Smooth muscle cell (in vitro differentiated cells): ENCODE data around the gene BMPER. TPM values are rescaled to one million over a fixed set of nuclear protein-coding genes. Genes with fewer than 3 reads are reported as not detected.

Experiments used
- DNase-seq: peaks from one replicate; lab custom pipeline; 2025; ENCODE audit not compliant: unreplicated experiment; lab: John Stamatoyannopoulos, UW
- H2AFZ ChIP-seq: fragments of 200-600 bp; sonication (generic); 2 replicates; pipeline ENCODE4 v1.6.0; 2016; ENCODE audit warnings: antibody characterized with exemption, low read depth, mild to moderate bottlenecking
- H3F3A ChIP-seq: fragments of 200-600 bp; sonication (generic); 2 replicates; pipeline ENCODE4 v1.6.0; 2017; ENCODE audit warnings: antibody characterized with exemption, low read depth
- H3K27ac ChIP-seq: fragments of 200-600 bp; sonication (generic); 2 replicates; pipeline ENCODE4 v1.5.1; 2016; ENCODE audit warnings: low read depth, mild to moderate bottlenecking
- H3K27me3 ChIP-seq: fragments of 200-600 bp; sonication (generic); 2 replicates; pipeline ENCODE4 v1.6.1; 2016; ENCODE audit warnings: low read depth, mild to moderate bottlenecking
- H3K36me3 ChIP-seq: fragments of 200-600 bp; sonication (generic); 2 replicates; pipeline ENCODE4 v1.5.1; 2016; ENCODE audit warnings: low read depth
- H3K4me1 ChIP-seq: fragments of 200-600 bp; sonication (generic); 2 replicates; pipeline ENCODE4 v1.5.1; 2016; ENCODE audit warnings: low read depth
- H3K4me2 ChIP-seq: fragments of 200-600 bp; sonication (generic); 2 replicates; pipeline ENCODE4 v1.6.0; 2016; ENCODE audit warnings: mild to moderate bottlenecking
- H3K4me3 ChIP-seq: fragments of 200-600 bp; sonication (generic); 2 replicates; pipeline ENCODE4 v1.5.1; 2016; ENCODE audit warnings: mild to moderate bottlenecking
- H3K79me2 ChIP-seq: fragments of 200-600 bp; sonication (generic); 2 replicates; pipeline ENCODE4 v1.6.0; 2016; ENCODE audit warnings: low read depth, mild to moderate bottlenecking
- H3K9ac ChIP-seq: fragments of 200-600 bp; sonication (generic); 2 replicates; pipeline ENCODE4 v1.6.0; 2016; ENCODE audit warnings: low read depth
- H3K9me3 ChIP-seq: fragments of 200-600 bp; sonication (generic); replicated peaks from 2 replicates; pipeline ENCODE4 v1.5.1; 2016; ENCODE audit warnings: low read depth
- H4K20me1 ChIP-seq: fragments of 200-600 bp; sonication (generic); 2 replicates; pipeline ENCODE4 v1.6.0; 2016; ENCODE audit warnings: low read depth
- WGBS: methylation state at CpG from one replicate; pipeline ENCODE4 v1.1.7; 2016; ENCODE audit warnings: low lambda C conversion rate; 5-methylcytosine and 5-hydroxymethylcytosine counted together
- polyA plus RNA-seq: library from polyadenylated mRNA; unstranded; fragments of >200 nt; fragmentation: Nextera tagmentation; extraction: Ambion mirVana; gene quantifications from 2 replicates; pipeline ENCODE4 v1.2.1, GENCODE V29; 2016
- total RNA-seq: library from RNA; depleted of rRNA; stranded (reverse); fragments of >200 nt; gene quantifications from 2 replicates; pipeline ENCODE4 v1.2.3, GENCODE V29; 2014
- TF ChIP-seq, protein P1 (sequence below): fragments of 200-600 bp; sonication (generic); IDR thresholded peaks from 2 replicates; pipeline ENCODE4 v1.5.1; 2017; ENCODE audit warnings: borderline replicate concordance, mild to moderate bottlenecking, antibody characterized with exemption; ENCODE audit not compliant: insufficient read depth, poor library complexity, severe bottlenecking

Gene BMPER
- total and polyA plus RNA-seq, 2 experiments from 2014 or later = 3.0 to 21.9 TPM

DNA sequence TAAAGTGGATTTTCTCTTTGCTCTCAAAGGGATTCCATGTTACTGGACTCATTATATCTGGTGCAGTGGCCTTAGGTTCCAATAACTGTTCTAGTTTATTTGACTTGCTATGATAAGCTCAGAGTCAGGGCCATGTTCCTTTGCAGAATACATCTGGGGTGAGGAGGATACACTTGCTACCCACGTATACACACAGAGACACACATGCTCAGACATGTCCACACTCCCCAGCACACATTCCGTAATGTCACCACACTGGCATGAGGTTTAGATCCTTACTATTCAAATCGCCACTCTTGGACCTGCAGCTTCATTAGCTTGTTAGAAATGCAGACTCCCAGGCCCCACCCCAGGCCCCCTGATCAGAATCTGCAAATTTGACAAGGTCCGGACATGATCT is 195.3 kb downstream of the BMPER start:
- H3K9ac ChIP-seq = no peak overlapping the region
- H3K9me3 ChIP-seq = no peaks in the 10 kb centered on the region
- TF ChIP-seq, protein P1, sequence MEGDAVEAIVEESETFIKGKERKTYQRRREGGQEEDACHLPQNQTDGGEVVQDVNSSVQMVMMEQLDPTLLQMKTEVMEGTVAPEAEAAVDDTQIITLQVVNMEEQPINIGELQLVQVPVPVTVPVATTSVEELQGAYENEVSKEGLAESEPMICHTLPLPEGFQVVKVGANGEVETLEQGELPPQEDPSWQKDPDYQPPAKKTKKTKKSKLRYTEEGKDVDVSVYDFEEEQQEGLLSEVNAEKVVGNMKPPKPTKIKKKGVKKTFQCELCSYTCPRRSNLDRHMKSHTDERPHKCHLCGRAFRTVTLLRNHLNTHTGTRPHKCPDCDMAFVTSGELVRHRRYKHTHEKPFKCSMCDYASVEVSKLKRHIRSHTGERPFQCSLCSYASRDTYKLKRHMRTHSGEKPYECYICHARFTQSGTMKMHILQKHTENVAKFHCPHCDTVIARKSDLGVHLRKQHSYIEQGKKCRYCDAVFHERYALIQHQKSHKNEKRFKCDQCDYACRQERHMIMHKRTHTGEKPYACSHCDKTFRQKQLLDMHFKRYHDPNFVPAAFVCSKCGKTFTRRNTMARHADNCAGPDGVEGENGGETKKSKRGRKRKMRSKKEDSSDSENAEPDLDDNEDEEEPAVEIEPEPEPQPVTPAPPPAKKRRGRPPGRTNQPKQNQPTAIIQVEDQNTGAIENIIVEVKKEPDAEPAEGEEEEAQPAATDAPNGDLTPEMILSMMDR = no peak
- H4K20me1 ChIP-seq = no peaks in the 10 kb centered on the region
- no peak for DNase-seq
- H3K4me2 ChIP-seq = no peak overlapping the region
- H3K27me3 ChIP-seq = no peaks in the 10 kb centered on the region
- H2AFZ ChIP-seq = no peak overlapping the region
- peaks cover 3% of the 10 kb centered on the region for H3F3A ChIP-seq
- H3K36me3 ChIP-seq = no peaks in the 10 kb centered on the region
- H3K79me2 ChIP-seq = no peaks in the 10 kb centered on the region
- no peaks in the 10 kb centered on the region for H3K4me1 ChIP-seq
- WGBS = 69% methylated on average over 4 of the region's 4 CpGs
- no peak overlapping the region for H3K27ac ChIP-seq
- H3K4me3 ChIP-seq = no peak overlapping the region

DNA sequence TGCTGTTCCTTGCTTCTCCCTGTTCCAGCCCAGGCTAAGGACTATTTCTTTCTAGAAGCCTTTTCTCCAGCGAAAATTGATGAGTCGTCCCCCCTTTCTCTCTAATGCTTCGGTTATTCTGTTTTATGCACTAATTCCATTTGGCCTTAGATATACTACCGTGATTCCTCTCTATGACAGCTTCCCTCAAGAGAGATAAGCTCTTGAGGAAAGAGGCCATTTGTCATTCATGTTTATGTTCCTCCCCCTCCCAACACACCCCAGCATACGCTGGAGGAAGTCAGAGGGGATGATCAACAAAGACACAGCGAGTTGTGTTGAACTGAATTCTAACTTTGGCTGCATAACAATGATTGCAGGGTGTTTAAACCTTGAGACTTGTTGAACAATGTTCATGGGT is 198.8 kb downstream of the BMPER start:
- no peak for DNase-seq
- Histone ChIP-seq H3K36me3 (no peaks in the 10 kb centered on the region), H3K4me3 (no peak overlapping the region), H3K4me2 (no peak overlapping the region), H3K9me3 (no peaks in the 10 kb centered on the region), H4K20me1 (no peaks in the 10 kb centered on the region), H3K27me3 (no peaks in the 10 kb centered on the region), H3K4me1 (no peaks in the 10 kb centered on the region), H3K79me2 (no peaks in the 10 kb centered on the region), H2AFZ (no peak overlapping the region), H3K27ac (no peak overlapping the region), H3K9ac (no peak overlapping the region), H3F3A (no peaks in the 10 kb centered on the region)
- 60% methylated on average over 6 of the region's 6 CpGs for WGBS
- TF ChIP-seq, protein P1 = no peak

DNA sequence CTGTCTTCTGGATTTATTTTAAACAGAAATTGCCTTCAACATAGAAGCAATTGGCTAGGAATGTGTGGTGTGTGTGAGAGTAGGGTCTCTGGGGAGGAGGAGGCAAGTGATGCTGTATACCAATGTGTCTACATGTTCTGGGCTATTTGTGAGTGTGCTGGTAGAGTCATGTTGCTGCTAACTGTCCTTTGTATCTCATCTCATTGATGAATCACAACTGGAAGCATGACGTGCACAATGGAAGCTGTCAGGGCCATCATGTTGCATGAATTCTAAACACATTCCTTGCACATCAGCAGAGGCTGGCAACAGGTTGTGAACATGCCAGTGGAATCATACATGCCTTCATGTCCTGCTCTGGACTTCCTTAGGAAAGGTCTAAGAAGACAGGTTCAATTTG is 199.7 kb downstream of the BMPER start:
- no peak for DNase-seq
- no peaks in the 10 kb centered on the region for H4K20me1 ChIP-seq
- H3K4me1 ChIP-seq = no peaks in the 10 kb centered on the region
- WGBS = 82% methylated on average over 1 of the region's 1 CpG
- no peaks in the 10 kb centered on the region for H3F3A ChIP-seq
- H3K4me3 ChIP-seq = no peak overlapping the region
- no peak overlapping the region for H3K4me2 ChIP-seq
- no peaks in the 10 kb centered on the region for H3K79me2 ChIP-seq
- no peaks in the 10 kb centered on the region for H3K27me3 ChIP-seq
- no peak overlapping the region for H3K9ac ChIP-seq
- H3K36me3 ChIP-seq = no peaks in the 10 kb centered on the region
- TF ChIP-seq, protein P1 = no peak
- H3K9me3 ChIP-seq = no peaks in the 10 kb centered on the region
- no peak overlapping the region for H2AFZ ChIP-seq
- no peak overlapping the region for H3K27ac ChIP-seq

GRCh38 chr7:34107276-34107675 is 201.9 kb downstream of the BMPER start:
- H3K4me1 ChIP-seq = no peaks in the 10 kb centered on the region

More at GRCh38 chr7:34107276-34107675, 201.9 kb downstream of the BMPER start:
- Histone ChIP-seq H3K4me3 (no peak overlapping the region), H3K9ac (no peak overlapping the region), H3K27ac (no peak overlapping the region), H3K36me3 (no peaks in the 10 kb centered on the region), H3K79me2 (no peaks in the 10 kb centered on the region), H3K4me2 (no peak overlapping the region), H3K27me3 (no peaks in the 10 kb centered on the region), H3K9me3 (no peaks in the 10 kb centered on the region), H3F3A (no peaks in the 10 kb centered on the region), H2AFZ (no peak overlapping the region), H4K20me1 (no peaks in the 10 kb centered on the region)
- DNase-seq = no peak
- TF ChIP-seq, protein P1 = no peak
- 82% methylated on average over 5 of the region's 5 CpGs for WGBS
